H9 (cell line): ENCODE results near the gene ZNF296. TPM values are rescaled to one million over a fixed set of nuclear protein-coding genes. Genes with fewer than 3 reads are reported as not detected.

ENCODE experiments used
- DNase-seq: peaks from one replicate; pipeline ENCODE4 v3.0.0-alpha.2; 2017
- H2AFZ ChIP-seq: one replicate; pipeline ENCODE4 v1.6.1; 2013; ENCODE audit warnings: mild to moderate bottlenecking, low read length, control low read depth, moderate library complexity
- H2AK5ac ChIP-seq: 2 replicates; pipeline ENCODE4 v1.6.1; 2013; ENCODE audit warnings: low read length, control low read depth, mixed read lengths; ENCODE audit not compliant: insufficient read length
- H2BK120ac ChIP-seq: one replicate; pipeline ENCODE4 v1.6.1; 2013; ENCODE audit warnings: low read depth, mild to moderate bottlenecking, low read length, control low read depth, inconsistent platforms; ENCODE audit not compliant: poor library complexity, severe bottlenecking
- H2BK12ac ChIP-seq: 2 replicates; pipeline ENCODE4 v1.6.1; 2013; ENCODE audit warnings: low read length, control low read depth, mixed read lengths, low read depth; ENCODE audit not compliant: insufficient read length
- H2BK15ac ChIP-seq: 2 replicates; pipeline ENCODE4 v1.6.1; 2013; ENCODE audit warnings: low read depth, low read length, control low read depth
- H2BK20ac ChIP-seq: one replicate; pipeline ENCODE4 v1.6.1; 2013; ENCODE audit warnings: low read depth, mild to moderate bottlenecking, low read length, control low read depth, inconsistent platforms; ENCODE audit not compliant: poor library complexity, severe bottlenecking
- H2BK5ac ChIP-seq: 2 replicates; pipeline ENCODE4 v1.6.1; 2013; ENCODE audit warnings: low read length, control low read depth, mixed read lengths; ENCODE audit not compliant: insufficient read length
- H3K14ac ChIP-seq: 2 replicates; pipeline ENCODE4 v1.6.1; 2013; ENCODE audit warnings: low read length, control low read depth; ENCODE audit not compliant: insufficient read depth
- H3K18ac ChIP-seq: 2 replicates; pipeline ENCODE4 v1.6.1; 2013; ENCODE audit warnings: low read depth, mild to moderate bottlenecking, mixed read lengths, low read length, control low read depth; ENCODE audit not compliant: insufficient read length
- H3K23ac ChIP-seq: 2 replicates; pipeline ENCODE4 v1.6.1; 2013; ENCODE audit warnings: low read length, control low read depth, mixed read lengths, low read depth; ENCODE audit not compliant: insufficient read length
- H3K23me2 ChIP-seq: 2 replicates; pipeline ENCODE4 v1.6.1; 2013; ENCODE audit warnings: low read depth, mild to moderate bottlenecking, mixed read lengths, low read length, control low read depth; ENCODE audit not compliant: insufficient read length, poor library complexity, severe bottlenecking
- H3K27ac ChIP-seq: 2 replicates; pipeline ENCODE4 v1.5.1; 2013; ENCODE audit warnings: low read length, control low read depth, mixed read lengths, low read depth; ENCODE audit not compliant: insufficient read length
- H3K27me3 ChIP-seq: 2 replicates; pipeline ENCODE4 v1.6.1; 2013; ENCODE audit warnings: low read length, control low read depth, inconsistent platforms; ENCODE audit not compliant: insufficient read depth
- H3K4ac ChIP-seq: 2 replicates; pipeline ENCODE4 v1.6.1; 2013; ENCODE audit warnings: low read depth, mild to moderate bottlenecking, control low read depth, inconsistent platforms, low read length, moderate library complexity
- H3K4me1 ChIP-seq: 2 replicates; pipeline ENCODE4 v1.6.1; 2013; ENCODE audit warnings: low read length, control low read depth, inconsistent platforms; ENCODE audit not compliant: insufficient read depth
- H3K4me2 ChIP-seq: 2 replicates; pipeline ENCODE4 v1.6.1; 2013; ENCODE audit warnings: low read length, control low read depth, mixed read lengths; ENCODE audit not compliant: insufficient read length, insufficient read depth
- H3K56ac ChIP-seq: 2 replicates; pipeline ENCODE4 v1.6.1; 2013; ENCODE audit warnings: low read depth, mild to moderate bottlenecking, mixed read lengths, low read length, control low read depth; ENCODE audit not compliant: insufficient read length
- H3K79me1 ChIP-seq: 2 replicates; pipeline ENCODE4 v1.6.1; 2013; ENCODE audit warnings: low read depth, mild to moderate bottlenecking, moderate library complexity, low read length, control low read depth, inconsistent platforms; ENCODE audit not compliant: insufficient read depth, poor library complexity, severe bottlenecking
- H3K79me2 ChIP-seq: 2 replicates; pipeline ENCODE4 v1.6.1; 2013; ENCODE audit warnings: low read length, control low read depth, inconsistent platforms; ENCODE audit not compliant: insufficient read depth
- H3K9ac ChIP-seq: 2 replicates; pipeline ENCODE4 v1.6.1; 2013; ENCODE audit warnings: low read length, control low read depth, mixed read lengths; ENCODE audit not compliant: insufficient read length; ENCODE audit errors: extremely low read depth
- H3K9me3 ChIP-seq: one replicate; pipeline ENCODE4 v1.6.1; 2013; ENCODE audit warnings: low read depth, low read length, inconsistent platforms; ENCODE audit not compliant: control insufficient read depth
- H3T11ph ChIP-seq: one replicate; pipeline ENCODE4 v1.6.1; 2013; ENCODE audit warnings: mild to moderate bottlenecking, low read length, control low read depth, inconsistent platforms
- H4K20me1 ChIP-seq: one replicate; pipeline ENCODE4 v1.6.1; 2013; ENCODE audit not compliant: control insufficient read depth, insufficient read length, insufficient read depth
- H4K5ac ChIP-seq: 2 replicates; pipeline ENCODE4 v1.6.1; 2013; ENCODE audit warnings: low read depth, mild to moderate bottlenecking, mixed read lengths, low read length, control low read depth; ENCODE audit not compliant: insufficient read length
- H4K8ac ChIP-seq: replicated peaks from 2 replicates; pipeline ENCODE4 v1.6.1; 2013; ENCODE audit warnings: low read length, control low read depth, mixed read lengths, low read depth; ENCODE audit not compliant: insufficient read length
- H4K91ac ChIP-seq: 2 replicates; pipeline ENCODE4 v1.6.1; 2013; ENCODE audit warnings: low read depth, mild to moderate bottlenecking, moderate library complexity, mixed read lengths, low read length, control low read depth; ENCODE audit not compliant: insufficient read length
- H3K27ac Mint-ChIP-seq, 3 experiments: 2 replicates in 2 of 3; 3 replicates in 1 of 3; pipeline ENCODE4 v1.8.0; 2020 to 2021; ENCODE audit warnings: mixed read lengths in 3 of 3, mild to moderate bottlenecking in 1 of 3, moderate library complexity in 1 of 3
- H3K27me3 Mint-ChIP-seq: 2 replicates; pipeline ENCODE4 v1.8.0; 2021; ENCODE audit warnings: low read depth, mild to moderate bottlenecking, moderate library complexity, mixed read lengths
- H3K36me3 Mint-ChIP-seq, 3 experiments: 2 replicates in 2 of 3; 3 replicates in 1 of 3; pipeline ENCODE4 v1.8.0; 2020 to 2021; ENCODE audit warnings: low read depth in 3 of 3, mixed read lengths in 3 of 3; ENCODE audit not compliant: insufficient read depth in 1 of 3
- H3K4me1 Mint-ChIP-seq, 2 experiments: 2 replicates each; pipeline ENCODE4 v1.8.0; 2020; ENCODE audit warnings: mixed read lengths in 2 of 2
- H3K4me3 Mint-ChIP-seq, 2 experiments: 2 replicates in 1 of 2; 3 replicates in 1 of 2; pipeline ENCODE4 v1.8.0; 2020 to 2021; ENCODE audit warnings: mild to moderate bottlenecking in 2 of 2, mixed read lengths in 2 of 2, moderate library complexity in 1 of 2
- H3K9me3 Mint-ChIP-seq, 2 experiments: 2 replicates in 1 of 2; 3 replicates in 1 of 2; pipeline ENCODE4 v1.8.0; 2020; ENCODE audit warnings: mild to moderate bottlenecking in 2 of 2, mixed read lengths in 2 of 2, moderate library complexity in 1 of 2
- CTCF ChIP-seq: fragments of 200-600 bp; sonication (generic); conservative IDR thresholded peaks from 3 replicates; pipeline ENCODE4 v1.8.0; 2021; ENCODE audit warnings: antibody characterized with exemption, mild to moderate bottlenecking
- WGBS: extraction: QIAGEN DNeasy Blood & Tissue Kit; methylation state at CpG from one replicate; pipeline ENCODE4 v1.1.7; 2013; ENCODE audit warnings: missing lambda C conversion rate, low lambda C conversion rate, mixed read lengths; ENCODE audit not compliant: insufficient read length; ENCODE audit errors: extremely low coverage; 5-methylcytosine and 5-hydroxymethylcytosine counted together
- total RNA-seq: library from RNA; stranded (reverse); gene quantifications from 2 replicates; pipeline ENCODE4 v1.2.1, GENCODE V29; 2021

ZNF296 gene
- total RNA-seq, 1 experiment from 2014 or later: 14.8 TPM

GRCh38 chr19:45057444-45057843 is 18.8 kb downstream of the ZNF296 start:
- TF ChIP-seq CTCF: no peak
- no peak overlapping the region for H3K9ac ChIP-seq
- no peak overlapping the region for H3K14ac ChIP-seq
- no peaks in the 10 kb centered on the region for H3K27me3 Mint-ChIP-seq
- H2BK15ac ChIP-seq: no peak overlapping the region
- no peaks in the 10 kb centered on the region for H3K4me1 ChIP-seq
- H3K79me2 ChIP-seq: no peaks in the 10 kb centered on the region
- H2BK12ac ChIP-seq: no peak overlapping the region
- no peak overlapping the region for H2BK5ac ChIP-seq
- H3K79me1 ChIP-seq: no peaks in the 10 kb centered on the region
- WGBS: no CpG with 5 or more reads among the region's 9 CpGs
- no peaks in the 10 kb centered on the region for H3K27me3 ChIP-seq
- H4K5ac ChIP-seq: no peak overlapping the region
- H4K91ac ChIP-seq: no peak overlapping the region
- H2AFZ ChIP-seq: no peak overlapping the region
- no peak overlapping the region for H3K27ac Mint-ChIP-seq
- no peak overlapping the region for H3K27ac ChIP-seq
- no peaks in the 10 kb centered on the region for H3K23me2 ChIP-seq
- H3K9me3 Mint-ChIP-seq: no peaks in the 10 kb centered on the region
- no peak overlapping the region for H3K4me3 Mint-ChIP-seq
- H2AK5ac ChIP-seq: no peak overlapping the region
- no peak overlapping the region for H3K4me2 ChIP-seq
- H4K8ac ChIP-seq: no peak overlapping the region
- peaks cover 48 to 88% (median 85%) of the 10 kb centered on the region in 3 experiments for H3K36me3 Mint-ChIP-seq
- no peaks in the 10 kb centered on the region for H4K20me1 ChIP-seq
- no peak overlapping the region for H3K4ac ChIP-seq
- H3K18ac ChIP-seq: no peak overlapping the region
- no peak overlapping the region for H3K56ac ChIP-seq
- no peak overlapping the region for H2BK20ac ChIP-seq
- peaks cover 5 to 6% of the 10 kb centered on the region in 2 experiments; a peak in 3 of 4 replicates for H3K4me1 Mint-ChIP-seq
- no peak for DNase-seq
- no peak overlapping the region for H3K23ac ChIP-seq
- H3T11ph ChIP-seq: no peak overlapping the region
- no peak overlapping the region for H2BK120ac ChIP-seq
- H3K9me3 ChIP-seq: no peaks in the 10 kb centered on the region
